Tibial artery (tissue), 4 donors: ENCODE results near the gene FRS3.

Experiments used
- DNase-seq, 2 donors: peaks; one replicate each; pipeline ENCODE4 v3.0.0-alpha.2; 2019
- H3K27ac ChIP-seq, 2 donors: fragments of 200-600 bp; sonication (generic) in 1 of 2; 1 replicate in 1 of 2; 2 replicates in 1 of 2; pipeline ENCODE4 v1.5.1; 2018 to 2019; ENCODE audit warnings: mild to moderate bottlenecking in 1 of 2
- H3K27me3 ChIP-seq, 2 donors: fragments of 200-600 bp; sonication (generic) in 1 of 2; one replicate each; pipeline versions ENCODE4 v1.5.1 to v1.6.0; 2016 to 2019
- H3K36me3 ChIP-seq, 3 donors: fragments of 200-600 bp; sonication (generic) in 2 of 3; one replicate each; pipeline ENCODE4 v1.5.1; 2016 to 2019; ENCODE audit warnings: mild to moderate bottlenecking in 2 of 3
- H3K4me1 ChIP-seq, 4 donors: fragments of 200-600 bp; sonication (generic) in 2 of 4; 1 replicate in 3 of 4; 2 replicates in 1 of 4; pipeline ENCODE4 v1.5.1; 2016 to 2019
- H3K4me3 ChIP-seq, 2 donors: fragments of 200-600 bp; sonication (generic) in 1 of 2; 1 replicate in 1 of 2; 2 replicates in 1 of 2; pipeline ENCODE4 v1.5.1; 2018 to 2019; ENCODE audit warnings: mild to moderate bottlenecking in 2 of 2
- H3K9me3 ChIP-seq, 3 donors: fragments of 200-600 bp; sonication (generic) in 1 of 3; one replicate each; pipeline ENCODE4 v1.5.1; 2016 to 2019
- intact Hi-C: fragments of 100-400 bp; cut with DNase I; formaldehyde crosslinking; loops from one replicate; pipeline ENCODE4 v1.15.0; 2023; ENCODE audit warnings: low total_unique reads
- TF ChIP-seq, protein P1 (sequence below), 2 experiments: fragments of 200-600 bp in 1 of 2; fragments of 450-650 bp in 1 of 2; IDR thresholded peaks; one replicate each; pipeline ENCODE4 v1.5.1; 2017 to 2019; ENCODE audit warnings: antibody characterized with exemption in 2 of 2, mild to moderate bottlenecking in 1 of 2, moderate library complexity in 1 of 2

Gene FRS3

DNA sequence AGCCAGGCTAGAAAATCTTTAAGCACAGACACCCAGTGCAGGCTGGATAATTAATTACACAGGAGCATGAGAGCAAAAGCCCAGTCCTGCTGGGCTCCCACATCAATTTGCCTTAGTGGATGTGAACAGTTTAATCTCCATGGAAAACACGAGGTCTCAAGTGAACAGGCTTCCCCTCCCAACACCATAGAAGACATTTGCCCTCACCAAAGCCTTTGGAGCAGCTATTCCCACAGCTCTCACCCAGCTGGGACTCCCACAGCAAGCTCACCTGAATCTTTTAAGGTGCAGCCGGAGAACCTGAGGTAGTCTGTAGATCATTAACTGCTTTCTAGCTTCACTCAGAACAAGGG lies 19.8 kb upstream of the FRS3 start:
- DNase-seq: no peak
- intact Hi-C loops: no loop called here
- Histone ChIP-seq H3K27me3 (no peaks in the 10 kb centered on the region), H3K27ac (no peak overlapping the region), H3K9me3 (no peaks in the 10 kb centered on the region), H3K4me3 (no peak overlapping the region), H3K36me3 (peaks cover 0 to 38% (median 15%) of the 10 kb centered on the region in 3 donors), H3K4me1 (no peaks in the 10 kb centered on the region)
- TF ChIP-seq, protein P1, sequence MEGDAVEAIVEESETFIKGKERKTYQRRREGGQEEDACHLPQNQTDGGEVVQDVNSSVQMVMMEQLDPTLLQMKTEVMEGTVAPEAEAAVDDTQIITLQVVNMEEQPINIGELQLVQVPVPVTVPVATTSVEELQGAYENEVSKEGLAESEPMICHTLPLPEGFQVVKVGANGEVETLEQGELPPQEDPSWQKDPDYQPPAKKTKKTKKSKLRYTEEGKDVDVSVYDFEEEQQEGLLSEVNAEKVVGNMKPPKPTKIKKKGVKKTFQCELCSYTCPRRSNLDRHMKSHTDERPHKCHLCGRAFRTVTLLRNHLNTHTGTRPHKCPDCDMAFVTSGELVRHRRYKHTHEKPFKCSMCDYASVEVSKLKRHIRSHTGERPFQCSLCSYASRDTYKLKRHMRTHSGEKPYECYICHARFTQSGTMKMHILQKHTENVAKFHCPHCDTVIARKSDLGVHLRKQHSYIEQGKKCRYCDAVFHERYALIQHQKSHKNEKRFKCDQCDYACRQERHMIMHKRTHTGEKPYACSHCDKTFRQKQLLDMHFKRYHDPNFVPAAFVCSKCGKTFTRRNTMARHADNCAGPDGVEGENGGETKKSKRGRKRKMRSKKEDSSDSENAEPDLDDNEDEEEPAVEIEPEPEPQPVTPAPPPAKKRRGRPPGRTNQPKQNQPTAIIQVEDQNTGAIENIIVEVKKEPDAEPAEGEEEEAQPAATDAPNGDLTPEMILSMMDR (IDR thresholded peaks at IDR 0.05): no peak

GRCh38 chr6:41798901-41799558 lies 19.3 kb upstream of the FRS3 start:
- no peak overlapping the region for H3K4me3 ChIP-seq
- no peak for DNase-seq
- TF ChIP-seq, protein P1 (IDR thresholded peaks at IDR 0.05): no peak
- H3K36me3 ChIP-seq: peaks cover 0 to 42% (median 15%) of the 10 kb centered on the region in 3 donors
- intact Hi-C loops: no loop called here
- H3K27ac ChIP-seq: no peak overlapping the region
- no peaks in the 10 kb centered on the region for H3K9me3 ChIP-seq
- H3K27me3 ChIP-seq: no peaks in the 10 kb centered on the region
- H3K4me1 ChIP-seq: no peaks in the 10 kb centered on the region

GRCh38 chr6:41796474-41796873 lies 16.8 kb upstream of the FRS3 start:
- no peak overlapping the region for H3K27ac ChIP-seq
- H3K27me3 ChIP-seq: no peaks in the 10 kb centered on the region
- no peaks in the 10 kb centered on the region for H3K9me3 ChIP-seq
- no peaks in the 10 kb centered on the region for H3K4me1 ChIP-seq
- H3K4me3 ChIP-seq: no peak overlapping the region
- TF ChIP-seq, protein P1 (IDR thresholded peaks at IDR 0.05): no peak
- intact Hi-C loops: no loop called here
- H3K36me3 ChIP-seq: peaks cover 0 to 56% (median 29%) of the 10 kb centered on the region in 3 donors
- no peak for DNase-seq

GRCh38 chr6:41791984-41792383 lies 12.3 kb upstream of the FRS3 start:
- DNase-seq: no peak
- peaks cover 0 to 10% (median 9%) of the 10 kb centered on the region in 4 donors for H3K4me1 ChIP-seq
- intact Hi-C loops: loop anchor here (5.0 kb wide), 1 partner anchor 105 kb away; the partner anchor contains the start of gene USP49
- H3K36me3 ChIP-seq: peaks cover 8 to 64% (median 49%) of the 10 kb centered on the region in 3 donors
- no peak overlapping the region for H3K27ac ChIP-seq
- no peaks in the 10 kb centered on the region for H3K27me3 ChIP-seq
- H3K4me3 ChIP-seq: no peak overlapping the region
- TF ChIP-seq, protein P1 (IDR thresholded peaks at IDR 0.05): no peak
- no peaks in the 10 kb centered on the region for H3K9me3 ChIP-seq

DNA sequence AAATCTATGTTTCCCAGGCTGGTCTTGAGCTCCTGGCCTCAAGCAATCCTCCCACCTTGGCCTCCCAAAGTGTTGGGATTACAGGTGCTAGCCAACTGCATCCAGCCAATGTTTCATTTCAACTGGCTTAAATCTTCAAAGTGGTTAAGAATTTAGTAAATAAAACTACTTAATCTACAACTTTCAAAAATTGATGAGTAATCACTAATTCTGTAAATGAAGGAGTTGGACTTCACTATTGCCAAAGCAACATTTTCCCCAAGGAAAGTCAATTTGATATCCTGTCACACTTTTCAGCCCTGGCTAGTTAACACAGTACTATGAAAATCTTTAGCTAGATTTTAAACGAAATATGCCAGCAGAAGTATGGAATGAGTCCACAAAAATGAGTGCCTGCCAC lies 11.6 kb upstream of the FRS3 start:
- H3K4me3 ChIP-seq: no peak overlapping the region

More for the DNA sequence above, 11.6 kb upstream of the FRS3 start:
- H3K4me1 ChIP-seq: peaks cover 0 to 11% (median 10%) of the 10 kb centered on the region in 4 donors
- H3K9me3 ChIP-seq: no peaks in the 10 kb centered on the region
- no peaks in the 10 kb centered on the region for H3K27me3 ChIP-seq
- DNase-seq: no peak
- H3K36me3 ChIP-seq: peaks cover 8 to 60% (median 49%) of the 10 kb centered on the region in 3 donors
- no peak overlapping the region for H3K27ac ChIP-seq
- intact Hi-C loops: loop anchor here (5.0 kb wide), 1 partner anchor 106 kb away; the partner anchor contains the start of gene USP49
- TF ChIP-seq, protein P1 (IDR thresholded peaks at IDR 0.05): no peak
